Mucosa of descending colon (tissue), 3 donors: ENCODE measurements around the gene DLX1. TPM values are rescaled to one million over a fixed set of nuclear protein-coding genes. Genes with fewer than 3 reads are reported as not detected.

Source experiments
- ATAC-seq: fragments of 200-7000 bp; cut with Tn5 transposase; one replicate; pipeline ENCODE4 v1.9.1; 2020; ENCODE audit warnings: mild to moderate bottlenecking, moderate library complexity
- DNase-seq, 3 donors: peaks; one replicate each; pipeline ENCODE4 v3.0.0-alpha.2; 2020
- H3K36me3 ChIP-seq: fragments of 200-600 bp; one replicate; pipeline ENCODE4 v1.8.0; 2021; ENCODE audit warnings: low read depth, mild to moderate bottlenecking
- H3K4me1 ChIP-seq: fragments of 200-600 bp; one replicate; pipeline ENCODE4 v1.8.0; 2021; ENCODE audit warnings: low read depth, mild to moderate bottlenecking
- H3K4me3 ChIP-seq: fragments of 200-600 bp; one replicate; pipeline ENCODE4 v1.8.0; 2021; ENCODE audit warnings: mild to moderate bottlenecking
- H3K9me3 ChIP-seq: fragments of 200-600 bp; one replicate; pipeline ENCODE4 v1.8.0; 2021; ENCODE audit warnings: mild to moderate bottlenecking
- intact Hi-C, 2 donors: fragments of 100-400 bp; cut with DNase I in 1 of 2; cut with micrococcal nuclease in 1 of 2; formaldehyde crosslinking; loops; one replicate each; pipeline versions ENCODE4 v1.11.0 to v1.11.1; 2022; cut with DNase I, micrococcal nuclease
- total RNA-seq, 3 donors: library from RNA; stranded (reverse); fragmentation: NEBNext Ultra II Directional in 2 of 3; extraction: Animal tissue kit (Norgen Biotek cat#: 25700) in 2 of 3; gene quantifications; one replicate each; pipeline versions ENCODE4 v1.2.1 to v1.2.4, GENCODE V29; 2021 to 2023
- TF ChIP-seq, protein P1 (sequence below): fragments of 200-600 bp; IDR thresholded peaks from one replicate; pipeline ENCODE4 v1.8.0; 2022; ENCODE audit warnings: antibody characterized with exemption, mild to moderate bottlenecking
- donor health status: DM: no; HTN: no; CAD: no; lungs with moderate emphysema.
- donor health status: DM: no; HTN: no; CAD: no.
- donor health status: DM: no; HTN: yes; CAD: no.

Gene DLX1
- total RNA-seq, 3 donors from 2014 or later, result 0.14 to 0.79 (median 0.58) TPM

DNA sequence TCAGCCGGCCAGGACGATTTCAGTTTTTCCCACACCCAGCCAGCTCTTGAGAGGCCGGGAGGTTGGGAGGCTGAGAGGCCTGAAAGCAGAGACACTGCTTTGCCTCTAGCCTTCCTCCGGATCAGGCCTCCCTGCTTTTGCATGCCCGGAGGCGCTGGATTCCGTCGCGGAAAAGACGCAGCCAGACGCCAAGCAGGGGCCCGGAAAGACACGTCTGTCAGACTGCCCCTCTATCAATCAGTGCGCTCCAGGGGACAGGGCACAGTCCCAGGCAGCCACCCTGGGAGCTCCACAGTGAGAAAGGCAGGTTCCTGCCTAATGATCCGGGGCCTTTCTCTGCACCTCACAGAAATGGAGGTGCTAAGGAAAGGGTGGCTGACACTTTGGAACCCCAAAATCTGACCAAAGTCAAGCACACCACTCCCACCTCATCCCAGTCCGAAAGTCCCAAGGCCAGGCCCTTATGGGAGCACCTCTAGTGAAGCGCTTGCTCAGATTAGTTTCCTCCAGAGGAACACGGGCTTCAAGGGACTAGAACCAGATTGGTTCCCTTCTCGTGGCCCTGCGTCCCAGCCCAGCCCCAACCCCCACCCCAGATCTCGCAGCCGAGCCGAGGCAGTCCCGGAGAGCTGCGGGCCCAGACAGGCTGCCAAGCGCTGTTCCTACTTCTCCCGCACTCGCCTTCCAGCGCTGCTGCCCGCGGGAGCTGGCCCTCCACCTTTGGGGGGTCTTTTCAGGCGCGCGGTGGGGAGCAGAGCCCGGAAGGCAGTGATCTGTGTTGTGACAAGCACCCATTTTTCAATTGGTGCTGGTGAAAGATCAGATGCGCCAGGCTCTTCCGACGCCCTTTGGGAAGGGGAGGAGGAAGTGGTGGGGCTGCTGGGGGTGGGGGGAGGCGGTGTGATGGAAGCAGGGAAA, 5.0 kb downstream of the DLX1 start:
- DNase-seq, result peak in 1 of 3 donors; percentile 0

DNA sequence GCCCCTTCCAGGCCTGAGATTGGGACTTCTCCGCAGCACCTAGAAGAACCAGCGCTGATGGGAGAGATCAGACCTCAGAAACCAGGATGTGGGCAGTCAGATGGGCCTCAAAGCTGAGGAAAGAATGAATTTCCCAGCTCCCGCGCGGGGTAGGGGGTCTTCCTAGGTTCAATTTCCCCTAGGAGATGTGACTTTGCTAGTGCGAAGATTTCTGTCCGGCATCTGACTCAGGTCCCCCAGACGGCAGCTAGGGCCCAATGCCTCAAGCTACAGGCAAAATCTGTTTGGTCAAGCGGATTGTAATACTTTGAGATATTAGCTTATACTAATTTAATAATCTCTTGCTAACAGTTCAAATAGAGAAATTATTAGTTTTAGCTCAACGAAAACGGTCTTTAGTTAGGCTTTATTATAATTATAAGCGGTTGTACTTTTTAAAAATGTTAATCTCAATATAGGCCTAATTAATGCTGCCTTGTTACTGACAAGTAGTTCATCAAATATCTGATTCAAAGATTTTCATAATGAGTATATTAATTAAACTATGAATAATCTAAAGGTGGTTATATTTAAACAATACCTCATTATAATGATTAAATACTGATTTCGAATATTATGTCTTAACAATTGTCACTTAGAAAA, 5.8 kb downstream of the DLX1 start:
- TF ChIP-seq, protein P1, sequence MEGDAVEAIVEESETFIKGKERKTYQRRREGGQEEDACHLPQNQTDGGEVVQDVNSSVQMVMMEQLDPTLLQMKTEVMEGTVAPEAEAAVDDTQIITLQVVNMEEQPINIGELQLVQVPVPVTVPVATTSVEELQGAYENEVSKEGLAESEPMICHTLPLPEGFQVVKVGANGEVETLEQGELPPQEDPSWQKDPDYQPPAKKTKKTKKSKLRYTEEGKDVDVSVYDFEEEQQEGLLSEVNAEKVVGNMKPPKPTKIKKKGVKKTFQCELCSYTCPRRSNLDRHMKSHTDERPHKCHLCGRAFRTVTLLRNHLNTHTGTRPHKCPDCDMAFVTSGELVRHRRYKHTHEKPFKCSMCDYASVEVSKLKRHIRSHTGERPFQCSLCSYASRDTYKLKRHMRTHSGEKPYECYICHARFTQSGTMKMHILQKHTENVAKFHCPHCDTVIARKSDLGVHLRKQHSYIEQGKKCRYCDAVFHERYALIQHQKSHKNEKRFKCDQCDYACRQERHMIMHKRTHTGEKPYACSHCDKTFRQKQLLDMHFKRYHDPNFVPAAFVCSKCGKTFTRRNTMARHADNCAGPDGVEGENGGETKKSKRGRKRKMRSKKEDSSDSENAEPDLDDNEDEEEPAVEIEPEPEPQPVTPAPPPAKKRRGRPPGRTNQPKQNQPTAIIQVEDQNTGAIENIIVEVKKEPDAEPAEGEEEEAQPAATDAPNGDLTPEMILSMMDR, result no peak
- peak in 1 of 3 donors; percentile 3 for DNase-seq
- no peak overlapping the region for H3K4me3 ChIP-seq
- ATAC-seq, result no peak
- H3K9me3 ChIP-seq, result no peaks in the 10 kb centered on the region
- peaks cover 26% of the 10 kb centered on the region for H3K4me1 ChIP-seq
- intact Hi-C loops, result no loop called here
- H3K36me3 ChIP-seq, result no peaks in the 10 kb centered on the region

More for the DNA sequence above, 5.0 kb downstream of the DLX1 start:
- no peaks in the 10 kb centered on the region for H3K9me3 ChIP-seq
- H3K4me3 ChIP-seq, result no peak overlapping the region
- no peaks in the 10 kb centered on the region for H3K36me3 ChIP-seq
- intact Hi-C loops, result no loop called here
- peaks cover 26% of the 10 kb centered on the region for H3K4me1 ChIP-seq
- ATAC-seq, result no peak
- TF ChIP-seq, protein P1, result no peak

DNA sequence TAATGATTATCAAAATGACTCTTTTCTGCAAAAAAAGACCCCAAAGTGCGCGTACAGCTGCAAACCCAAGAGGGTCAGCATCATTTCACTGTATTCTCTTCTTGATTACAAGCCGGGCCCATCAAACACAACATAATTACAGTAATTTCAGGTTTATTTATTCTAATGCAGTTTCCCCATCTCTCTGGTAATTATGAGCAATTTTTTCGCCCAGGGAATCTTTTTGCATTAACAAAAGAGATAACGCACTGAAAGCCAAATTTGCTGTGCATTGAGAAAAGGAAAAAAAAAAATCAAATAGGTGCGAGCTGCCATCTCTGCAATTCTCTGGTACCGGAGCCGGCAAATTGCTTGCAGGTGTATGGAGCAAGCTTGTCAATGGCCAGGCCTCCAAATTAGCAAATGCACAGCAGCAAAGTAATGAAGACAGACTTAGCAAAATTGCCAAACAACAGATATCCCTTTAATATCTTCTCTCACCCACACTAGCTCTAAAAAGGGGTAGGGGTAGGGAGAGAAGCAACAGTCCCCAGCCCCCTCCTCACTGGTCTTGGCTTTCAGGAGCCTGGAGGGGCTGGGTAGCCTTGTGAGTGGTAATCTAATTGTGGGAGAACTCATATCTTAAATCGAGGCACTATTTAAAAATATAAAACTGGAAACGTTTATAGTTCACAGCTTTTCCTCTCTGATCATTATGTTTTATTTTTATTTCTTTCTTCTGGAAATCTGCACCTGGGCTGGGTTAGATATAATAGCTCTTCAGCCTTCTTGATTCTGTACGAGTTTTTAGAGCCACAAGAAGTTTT, 6.7 kb downstream of the DLX1 start:
- intact Hi-C loops, result no loop called here
- no peaks in the 10 kb centered on the region for H3K36me3 ChIP-seq
- peaks cover 25% of the 10 kb centered on the region for H3K4me1 ChIP-seq
- no peaks in the 10 kb centered on the region for H3K9me3 ChIP-seq
- DNase-seq, result no peak
- TF ChIP-seq, protein P1, result no peak
- ATAC-seq, result no peak
- no peak overlapping the region for H3K4me3 ChIP-seq

DNA sequence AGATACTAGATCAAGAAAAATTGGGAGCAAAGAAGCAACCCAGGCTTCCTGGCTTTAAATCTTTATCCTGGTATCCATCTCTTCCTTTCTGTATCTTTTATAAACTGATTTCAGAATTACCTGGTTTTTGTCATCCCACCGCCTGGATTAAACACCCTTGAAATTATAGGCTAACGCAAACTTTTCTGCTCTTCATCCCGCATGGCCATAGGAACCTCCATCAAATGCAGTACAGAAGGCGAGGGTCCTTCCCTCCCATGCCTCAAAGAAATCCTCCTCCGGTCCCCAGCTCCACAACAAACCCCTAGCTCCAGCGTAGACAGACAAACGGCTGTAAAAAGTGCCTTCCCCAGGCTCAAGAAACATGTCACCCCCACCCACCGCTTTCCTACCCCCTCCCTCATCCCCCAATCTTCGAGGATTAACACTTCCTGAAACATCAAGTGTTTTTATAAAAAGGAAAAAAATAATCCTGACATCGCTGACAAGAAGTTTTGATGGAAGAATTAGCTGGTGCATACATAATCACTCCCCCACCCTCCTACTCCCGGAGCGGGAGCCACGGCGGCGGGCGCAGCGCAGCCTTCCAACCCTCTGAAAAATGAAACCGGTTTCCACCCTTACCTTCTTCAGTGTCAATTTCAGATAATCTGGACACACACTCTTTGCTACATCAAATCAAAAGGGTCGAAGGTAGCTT, 7.6 kb downstream of the DLX1 start:
- Histone ChIP-seq H3K9me3 (no peaks in the 10 kb centered on the region), H3K4me1 (peaks cover 25% of the 10 kb centered on the region), H3K36me3 (no peaks in the 10 kb centered on the region), H3K4me3 (no peak overlapping the region)
- TF ChIP-seq, protein P1, result no peak
- DNase-seq, result no peak
- no peak for ATAC-seq
- intact Hi-C loops, result no loop called here
